ENCODE measurements around the gene SH3RF3.

DNA sequence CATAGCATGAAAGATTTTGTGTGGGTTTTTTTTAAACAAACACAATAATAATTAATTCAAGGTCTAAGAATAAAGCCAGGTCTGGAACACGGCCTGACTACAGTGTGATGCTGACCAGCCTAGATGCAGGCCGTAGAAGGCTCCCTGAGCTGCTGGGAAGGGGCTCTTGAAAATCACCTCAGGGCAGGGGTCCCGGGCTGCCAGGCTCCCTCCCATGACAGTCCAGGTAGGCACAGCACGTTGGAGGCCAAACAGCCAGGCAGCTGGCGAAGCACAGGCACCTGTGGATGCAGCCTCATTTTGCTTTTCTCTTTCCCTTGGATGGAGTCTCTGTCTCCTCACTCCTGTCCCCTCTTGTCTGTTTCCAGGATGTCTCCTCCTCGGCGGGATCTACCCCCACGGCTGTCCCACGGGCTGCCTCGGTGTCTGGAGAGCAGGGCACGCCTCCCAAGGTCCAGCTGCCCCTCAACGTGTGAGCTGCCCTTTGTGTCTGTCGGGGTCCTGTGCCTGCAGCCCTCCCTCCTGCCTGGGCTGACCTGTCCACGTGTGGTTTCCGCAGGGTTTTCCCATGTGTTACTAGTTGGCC, 290.3 kb downstream of the SH3RF3 start:
- TF ChIP-seq CTCF (IDR thresholded peaks at IDR 0.05) (no peak), CREM (CRISPR knock-in tag; IDR thresholded peaks at IDR 0.05) (no peak), ATF1 (CRISPR knock-in tag; IDR thresholded peaks at IDR 0.05) (no peak), RELA (CRISPR knock-in tag; IDR thresholded peaks at IDR 0.05; ENCODE audit: borderline replicate concordance) (no peak), SP1 (CRISPR knock-in tag; conservative IDR thresholded peaks at IDR 0.05) (no peak)
- TF ChIP-seq, protein P1, sequence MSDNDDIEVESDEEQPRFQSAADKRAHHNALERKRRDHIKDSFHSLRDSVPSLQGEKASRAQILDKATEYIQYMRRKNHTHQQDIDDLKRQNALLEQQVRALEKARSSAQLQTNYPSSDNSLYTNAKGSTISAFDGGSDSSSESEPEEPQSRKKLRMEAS (CRISPR knock-in tag; IDR thresholded peaks at IDR 0.05), result no peak
- TF ChIP-seq, protein P2, sequence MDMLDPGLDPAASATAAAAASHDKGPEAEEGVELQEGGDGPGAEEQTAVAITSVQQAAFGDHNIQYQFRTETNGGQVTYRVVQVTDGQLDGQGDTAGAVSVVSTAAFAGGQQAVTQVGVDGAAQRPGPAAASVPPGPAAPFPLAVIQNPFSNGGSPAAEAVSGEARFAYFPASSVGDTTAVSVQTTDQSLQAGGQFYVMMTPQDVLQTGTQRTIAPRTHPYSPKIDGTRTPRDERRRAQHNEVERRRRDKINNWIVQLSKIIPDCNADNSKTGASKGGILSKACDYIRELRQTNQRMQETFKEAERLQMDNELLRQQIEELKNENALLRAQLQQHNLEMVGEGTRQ (CRISPR knock-in tag; IDR thresholded peaks at IDR 0.05), result no peak
- TF ChIP-seq, protein P3, sequence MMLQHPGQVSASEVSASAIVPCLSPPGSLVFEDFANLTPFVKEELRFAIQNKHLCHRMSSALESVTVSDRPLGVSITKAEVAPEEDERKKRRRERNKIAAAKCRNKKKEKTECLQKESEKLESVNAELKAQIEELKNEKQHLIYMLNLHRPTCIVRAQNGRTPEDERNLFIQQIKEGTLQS (CRISPR knock-in tag; conservative IDR thresholded peaks at IDR 0.05), result no peak

All from WTC11 (cell line).